GM19193 (cell line): ENCODE results near the gene OPN1SW.

Experiments
- POLR2A ChIP-seq: IDR thresholded peaks from 4 replicates; pipeline ENCODE4 v1.6.1; 2011; ENCODE audit not compliant: insufficient read depth, insufficient read length; ENCODE audit errors: extremely low read depth

The OPN1SW gene

DNA sequence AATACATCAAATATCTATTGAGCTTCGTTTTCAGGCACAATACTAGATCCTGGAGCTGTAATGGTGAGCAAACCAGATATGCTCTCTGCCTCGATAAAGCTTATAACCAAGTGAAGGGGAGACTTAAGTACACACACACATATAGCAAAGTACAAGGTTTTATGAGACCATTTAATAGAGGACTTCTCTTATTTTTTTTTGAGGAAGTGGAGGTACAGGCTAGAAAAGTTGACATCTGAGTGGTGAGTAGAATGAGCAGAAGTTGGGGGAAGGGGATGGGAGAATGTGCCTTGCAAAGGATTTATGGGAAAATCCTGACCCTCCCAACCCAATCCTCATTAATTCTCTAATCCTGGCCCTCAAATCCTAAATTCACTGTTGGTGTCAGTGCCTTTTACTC, 23.9 kb upstream of the OPN1SW start:
- no peak for TF ChIP-seq POLR2A

DNA sequence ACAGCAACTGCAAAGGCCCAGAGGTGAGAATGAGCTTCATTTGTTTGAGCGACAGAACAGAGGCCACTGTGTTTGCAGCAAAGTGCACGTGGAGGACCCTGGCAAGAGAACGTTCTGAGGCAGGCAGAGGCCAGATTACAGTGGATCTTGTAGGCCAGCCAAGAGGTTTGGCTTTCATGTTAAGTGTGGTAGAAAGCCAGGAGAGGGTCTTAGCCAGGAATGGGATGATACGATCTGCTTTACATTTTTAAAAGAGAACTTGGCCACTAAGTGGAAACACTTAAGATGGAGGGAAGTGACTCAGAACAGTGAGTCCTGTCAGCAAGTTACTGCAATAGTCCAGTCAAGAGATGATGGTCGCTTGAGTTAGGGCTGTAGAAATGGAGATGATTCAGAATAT, 20.7 kb upstream of the OPN1SW start:
- TF ChIP-seq POLR2A, result no peak

DNA sequence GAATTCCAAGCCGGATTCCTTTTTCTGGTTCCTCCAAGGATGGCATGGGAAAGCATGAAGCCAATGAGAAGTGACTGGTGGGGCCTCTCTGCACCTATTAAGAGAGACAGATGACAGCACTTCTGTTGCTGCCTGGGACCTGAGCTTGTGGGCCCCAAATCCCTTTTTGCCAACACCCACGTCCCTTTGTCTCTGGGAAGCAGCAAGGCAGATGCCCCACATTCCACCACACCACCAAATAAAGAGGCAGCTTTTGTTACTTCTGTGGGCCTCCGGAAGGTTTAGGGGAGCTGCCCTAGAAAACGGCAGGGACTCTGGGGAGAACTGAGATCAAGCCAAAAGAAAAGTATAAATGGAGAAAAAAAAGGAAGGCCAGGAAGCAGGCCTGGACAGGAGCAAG, 19.5 kb upstream of the OPN1SW start:
- TF ChIP-seq POLR2A, result no peak

DNA sequence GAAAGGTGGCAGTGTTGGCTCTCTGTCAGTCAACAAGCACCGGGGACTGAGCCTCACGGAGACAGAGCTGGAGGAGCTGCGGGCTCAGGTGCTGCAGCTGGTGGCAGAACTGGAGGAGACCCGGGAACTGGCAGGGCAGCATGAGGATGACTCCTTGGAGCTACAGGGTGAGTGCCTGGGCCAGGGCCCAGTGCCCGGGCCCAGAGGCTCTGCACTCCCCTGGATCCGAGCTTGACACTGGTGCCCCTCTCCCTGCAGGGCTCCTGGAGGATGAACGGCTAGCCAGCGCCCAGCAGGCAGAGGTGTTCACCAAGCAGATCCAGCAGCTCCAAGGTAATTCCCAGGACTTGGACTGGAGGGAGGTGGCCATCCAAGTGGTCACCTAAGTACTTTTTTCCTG, 18.8 kb upstream of the OPN1SW start:
- TF ChIP-seq POLR2A, result no peak

DNA sequence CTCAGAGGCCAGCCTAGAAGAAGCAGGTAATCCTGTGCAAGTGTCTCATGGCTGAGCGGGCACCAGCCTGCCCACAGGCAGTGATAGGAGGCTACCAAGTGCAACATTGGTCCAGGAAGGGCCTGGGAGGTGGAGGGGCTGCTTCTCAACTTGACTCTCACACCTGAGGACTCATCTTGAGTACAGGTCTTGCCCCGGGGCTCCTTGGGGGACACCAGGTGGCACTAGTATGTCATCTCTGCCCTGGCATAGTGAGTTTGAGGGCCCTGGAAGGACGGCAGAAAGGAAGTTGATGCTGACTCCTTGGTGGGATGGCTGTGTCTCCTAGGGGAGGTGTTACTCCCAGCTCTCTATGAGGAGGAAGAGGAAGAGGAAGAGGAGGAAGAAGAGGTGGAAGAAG, 18.4 kb upstream of the OPN1SW start:
- no peak for TF ChIP-seq POLR2A

DNA sequence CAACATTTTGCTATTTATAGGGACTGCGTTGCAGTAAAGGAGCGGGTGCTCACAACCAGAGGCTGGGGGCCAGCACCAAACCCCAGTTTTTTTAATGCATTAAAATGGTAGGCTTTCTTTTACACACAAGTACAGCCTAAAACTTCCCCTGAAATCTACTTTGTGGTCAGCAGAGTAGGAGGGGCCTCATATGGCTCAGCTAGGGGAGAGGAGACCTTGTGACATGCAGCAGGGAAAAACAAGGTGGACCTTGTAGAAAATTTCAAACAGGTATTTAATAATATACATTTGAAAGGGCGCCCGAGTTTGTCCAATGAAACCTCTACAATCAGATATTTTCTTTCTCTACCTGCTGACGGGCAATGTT, 17.6 kb upstream of the OPN1SW start:
- no peak for TF ChIP-seq POLR2A

DNA sequence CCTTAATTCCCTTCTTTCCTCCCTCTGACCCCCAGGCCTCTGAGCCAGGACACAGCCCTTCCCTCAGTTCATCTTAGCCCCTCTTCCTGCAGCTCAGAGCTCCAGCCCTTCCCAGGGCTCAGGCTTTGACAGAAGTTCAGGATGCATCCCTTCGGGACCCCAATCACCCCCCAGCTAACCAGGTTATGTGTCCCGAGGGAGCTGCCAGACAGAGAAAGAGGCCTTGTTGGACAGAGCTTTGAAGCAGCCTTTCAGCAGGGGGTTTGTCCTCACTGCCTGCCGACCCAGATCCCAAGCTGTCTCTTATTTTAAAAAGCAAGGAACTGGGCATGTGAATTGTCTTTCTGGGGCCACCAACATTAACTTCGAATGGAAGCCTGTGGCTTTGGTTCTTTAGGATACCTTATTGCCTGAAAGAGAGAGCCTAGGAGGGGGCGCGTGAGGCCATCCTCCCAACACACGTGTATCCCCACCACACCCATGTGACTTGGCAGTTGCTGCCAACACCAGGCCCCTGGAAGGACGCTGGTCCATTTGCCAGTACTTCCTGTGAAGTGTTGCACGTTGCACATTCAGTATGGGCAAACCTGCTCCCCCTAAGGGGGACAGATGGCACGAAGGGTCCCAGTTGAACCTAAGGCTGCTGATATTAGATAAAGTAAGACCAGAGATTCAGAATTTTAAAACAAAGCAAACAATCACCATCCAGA, 17.0 kb upstream of the OPN1SW start:
- TF ChIP-seq POLR2A, result no peak

DNA sequence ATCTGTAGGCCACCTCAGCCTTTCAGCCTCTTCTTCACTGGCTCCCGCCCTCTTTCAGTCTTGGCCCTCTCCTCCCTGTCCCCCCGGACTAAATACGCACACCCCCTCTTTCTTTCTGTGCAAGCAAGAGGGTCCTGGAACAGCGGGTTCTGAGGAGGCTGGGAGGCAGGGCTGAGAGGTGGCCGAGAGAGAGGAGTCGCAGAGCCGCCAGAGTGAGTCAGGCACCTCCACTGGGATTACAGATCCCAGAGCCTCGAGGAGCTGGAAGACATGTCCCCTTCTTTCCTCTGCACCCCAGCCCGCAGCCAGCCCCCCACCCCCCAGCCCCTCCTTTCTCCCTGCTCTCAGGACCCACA, 16.4 kb upstream of the OPN1SW start:
- TF ChIP-seq POLR2A, result no peak

DNA sequence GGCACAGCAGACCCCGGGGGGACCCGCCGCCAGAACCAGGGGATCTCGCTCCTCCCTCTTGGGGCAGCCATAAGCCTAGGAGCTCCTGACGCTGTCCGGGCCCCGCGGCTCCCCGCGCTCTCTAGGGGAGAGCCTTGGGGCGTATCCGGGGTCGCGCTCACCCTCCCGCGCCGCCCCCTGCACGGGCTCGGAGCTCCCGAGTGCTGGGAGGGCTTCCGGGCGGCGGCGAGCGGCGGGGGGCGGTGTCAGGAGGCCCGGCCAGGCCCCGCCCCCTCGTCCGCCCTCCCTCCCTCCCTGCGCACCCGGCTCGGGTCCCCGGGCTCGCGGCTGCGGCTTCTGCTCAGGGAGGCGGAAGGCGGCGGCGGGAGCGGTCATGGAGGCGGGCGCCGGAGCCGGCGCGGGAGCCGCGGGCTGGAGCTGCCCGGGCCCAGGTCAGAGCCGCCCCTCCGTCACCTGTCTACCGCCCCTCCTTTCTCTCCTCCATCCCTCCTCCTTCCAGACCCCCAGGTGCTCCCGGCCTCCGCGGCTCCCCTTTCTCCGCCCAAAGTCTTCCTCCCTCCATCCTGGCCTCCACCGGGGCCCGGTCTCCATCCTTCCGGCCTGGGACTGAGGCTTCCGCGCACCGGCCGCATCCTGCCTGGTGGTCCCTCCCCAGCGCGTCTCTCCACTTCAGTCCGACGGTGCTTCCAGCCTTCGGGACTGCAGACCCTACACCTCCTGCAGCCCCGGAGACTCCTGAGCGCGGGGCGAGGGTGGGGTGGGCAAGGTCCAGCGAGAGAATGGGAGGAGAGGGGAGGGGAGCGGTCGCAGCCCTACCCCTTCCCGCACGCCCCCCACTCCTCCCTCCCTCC, 15.8 kb upstream of the OPN1SW start, which contains the start of gene CCDC136:
CCDC136 (plus strand) TSS at position 848 of the 851 bp plus-strand sequence. CDS start 444 bp downstream, outside the sequence.
- peak; percentile 25 for TF ChIP-seq POLR2A

DNA sequence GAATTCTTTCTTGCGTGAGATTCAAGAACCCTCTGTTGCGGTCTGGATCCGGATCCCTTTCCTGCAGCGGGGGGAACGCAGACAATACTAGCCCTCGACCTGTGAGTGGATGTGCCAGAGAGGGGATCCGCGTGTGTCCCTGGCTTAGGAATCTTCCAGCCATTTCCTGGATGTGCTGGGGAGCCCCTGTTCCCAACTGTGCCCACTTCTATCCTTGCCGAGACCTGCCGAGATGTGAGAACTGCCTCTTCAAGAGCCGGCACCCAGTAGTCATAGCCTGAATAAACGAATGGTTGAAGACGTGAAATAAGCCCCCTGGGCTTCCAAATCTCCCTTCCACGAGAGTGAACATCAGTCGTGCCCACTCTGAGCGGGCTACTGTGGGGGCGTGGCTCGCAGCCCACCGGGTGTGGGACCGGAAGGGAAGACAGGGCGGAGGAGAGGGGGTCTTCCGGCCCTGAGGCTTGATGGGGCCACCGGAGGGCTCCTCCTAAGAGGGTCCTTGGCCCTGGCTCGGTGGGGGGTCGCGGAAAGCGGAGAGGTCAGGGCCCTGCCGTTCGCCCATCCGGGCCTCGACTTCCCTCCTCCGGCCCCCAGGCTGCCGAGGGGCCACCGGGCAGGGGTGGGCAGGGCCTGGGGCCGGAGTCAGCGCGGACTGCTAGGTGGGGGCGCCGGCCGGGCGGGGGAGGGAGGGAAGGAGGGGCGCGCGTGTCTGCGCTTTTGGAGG, 14.9 kb upstream of the OPN1SW start:
- no peak for TF ChIP-seq POLR2A

DNA sequence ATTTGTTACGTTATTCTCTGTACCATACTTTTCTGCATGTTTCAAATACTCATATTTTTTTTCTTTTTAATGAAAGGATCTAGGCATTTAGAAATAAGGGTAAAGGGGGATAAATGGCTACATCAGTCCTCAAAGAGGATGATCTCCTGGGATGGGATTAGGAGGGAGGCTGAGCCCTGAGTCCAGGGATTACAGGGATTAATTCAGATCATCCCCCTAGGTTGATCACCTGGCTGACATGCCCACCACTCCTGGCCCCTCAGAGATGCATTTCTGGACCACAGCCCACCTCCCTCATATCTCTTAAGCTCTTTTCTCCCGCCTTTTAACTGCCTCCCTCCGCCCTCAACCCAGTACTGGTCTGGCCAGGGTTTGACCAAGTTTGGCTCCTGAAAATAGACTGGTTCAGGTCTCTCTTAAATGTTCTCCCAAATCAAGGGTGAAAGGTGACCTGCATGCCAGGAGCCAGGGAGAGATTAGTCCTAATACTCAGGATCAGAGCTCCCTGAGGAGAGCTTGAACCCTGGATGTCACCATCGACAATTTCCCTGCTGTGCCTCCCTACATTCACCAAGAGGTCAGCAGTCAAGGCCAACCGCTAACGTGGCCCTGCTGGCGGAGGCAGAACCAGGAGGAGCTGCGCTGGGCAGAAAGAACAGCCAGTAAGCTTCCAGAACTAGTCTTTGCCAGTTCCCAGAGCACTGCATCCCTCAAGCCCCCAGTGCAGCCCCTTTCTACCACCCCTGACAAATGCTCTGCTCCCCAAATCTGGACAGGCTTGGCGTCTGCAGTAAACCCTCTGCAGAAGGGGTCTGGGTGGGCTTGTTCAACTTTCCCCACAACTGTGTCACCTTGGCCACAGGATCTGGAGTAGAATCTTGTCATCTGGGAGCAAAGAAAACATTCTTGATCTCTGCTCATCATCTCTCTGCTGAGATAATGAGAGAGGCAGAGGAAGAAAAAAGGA, 13.1 kb upstream of the OPN1SW start:
- TF ChIP-seq POLR2A, result no peak

DNA sequence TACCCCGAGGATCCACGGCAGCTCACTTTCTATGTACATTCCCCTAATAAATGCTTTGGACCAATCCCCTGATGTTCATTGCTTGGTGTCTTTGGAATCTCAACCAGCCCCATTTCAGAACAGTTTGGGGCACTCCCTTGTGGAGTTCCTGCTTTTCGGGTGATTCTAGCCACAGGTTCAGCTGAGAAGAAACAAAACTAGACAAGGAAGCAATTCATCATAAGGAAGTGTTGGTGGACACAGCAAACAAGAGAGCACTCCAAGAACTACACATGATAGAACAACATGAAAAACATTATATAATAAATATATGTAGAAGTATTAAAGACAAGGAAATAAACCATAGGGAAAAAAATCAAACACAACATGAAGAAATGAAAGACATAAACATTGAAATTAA, 10.1 kb upstream of the OPN1SW start:
- TF ChIP-seq POLR2A, result no peak

DNA sequence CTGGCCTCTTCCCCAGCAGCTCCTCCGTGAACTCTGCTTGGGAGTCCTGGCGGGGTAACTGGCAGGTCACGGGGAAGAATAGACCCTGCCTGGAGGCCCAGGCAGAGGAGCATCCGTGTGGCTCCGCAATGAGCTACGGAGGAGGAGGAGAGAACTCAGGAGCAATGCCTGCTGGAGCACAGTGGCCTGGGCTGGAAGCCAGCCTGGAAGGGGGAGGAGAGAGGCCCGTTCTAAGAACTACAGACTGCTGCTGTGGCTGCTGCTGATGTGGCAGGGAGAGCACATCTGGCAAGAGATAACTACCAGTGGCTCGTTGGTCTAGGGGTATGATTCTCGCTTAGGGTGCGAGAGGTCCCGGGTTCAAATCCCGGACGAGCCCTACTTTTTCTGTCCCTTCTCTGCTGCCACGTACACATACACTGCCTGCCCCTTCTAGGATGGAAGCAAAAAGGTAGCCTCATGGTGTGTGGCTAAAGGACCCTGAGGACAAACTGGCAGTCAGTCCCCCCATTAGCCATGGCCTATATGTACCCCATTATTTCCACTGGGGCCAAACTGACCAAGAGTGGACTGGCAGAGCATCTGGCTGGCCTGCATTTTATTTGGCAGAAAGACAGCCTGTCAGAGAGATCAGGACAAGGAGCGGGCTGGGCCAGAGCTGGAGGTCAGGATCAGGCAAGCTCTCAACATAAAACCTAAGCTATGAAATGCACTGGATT, 7.7 kb upstream of the OPN1SW start:
- TF ChIP-seq POLR2A, result no peak

DNA sequence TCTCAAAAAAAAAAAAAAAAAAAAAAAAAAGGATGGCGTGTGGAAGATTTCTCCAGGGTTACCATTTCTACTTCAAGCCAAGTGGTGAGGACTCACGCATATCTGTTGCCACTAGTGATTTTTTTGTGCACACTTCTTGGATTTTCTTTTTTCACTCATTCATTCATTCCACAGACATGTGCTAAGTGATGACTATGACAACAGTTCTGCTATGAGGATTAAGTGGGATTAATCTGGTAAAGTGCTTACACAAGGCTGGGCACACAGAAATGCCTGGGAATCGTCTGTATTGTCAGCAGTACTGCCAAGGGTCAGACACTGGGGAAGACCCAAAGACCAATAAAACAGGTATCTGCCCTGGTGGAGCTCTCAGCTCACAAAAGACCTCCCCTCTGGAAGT, 6.3 kb upstream of the OPN1SW start:
- no peak for TF ChIP-seq POLR2A
